PC-9 (cell line): ENCODE results near the gene BORCS5. TPM values are rescaled to one million over a fixed set of nuclear protein-coding genes. Genes with fewer than 3 reads are reported as not detected.

Source experiments
- BruUV-seq: library from RNA; stranded (reverse); fragments of 400-500 nt; replicated peaks from 2 replicates; lab custom pipeline; 2021; lab: Mats Ljungman, UMichigan
- CTCF ChIA-PET: fragments of 300-600 bp; sonication (Branson Sonifier 250); formaldehyde crosslinking; loops from one replicate; lab custom pipeline; 2022; ENCODE audit warnings: antibody characterized with exemption; lab: Charles Lee
- POLR2A ChIA-PET: fragments of 300-600 bp; sonication (Branson Sonifier 250); formaldehyde crosslinking; loops from one replicate; lab custom pipeline; 2022; ENCODE audit warnings: antibody characterized with exemption; ENCODE audit not compliant: unreplicated experiment; lab: Charles Lee
- DNase-seq, 2 experiments: peaks; one replicate each; pipeline versions ENCODE4 v3.0.0 to v3.0.0-alpha.2; 2015 to 2022; ENCODE audit warnings: mixed read lengths in 1 of 2
- H2AFZ ChIP-seq: fragments of 200-600 bp; sonication (generic); 2 replicates; pipeline ENCODE4 v1.8.1; 2017; ENCODE audit warnings: antibody characterized with exemption
- H3F3A ChIP-seq: fragments of 200-600 bp; sonication (generic); 2 replicates; pipeline ENCODE4 v1.8.1; 2017; ENCODE audit warnings: antibody characterized with exemption, mild to moderate bottlenecking, low read depth; ENCODE audit not compliant: insufficient read depth
- H3K27ac ChIP-seq: fragments of 200-600 bp; sonication (generic); 2 replicates; pipeline ENCODE4 v1.6.1; 2016; ENCODE audit warnings: mixed run types
- H3K27me3 ChIP-seq: fragments of 200-600 bp; sonication (generic); 2 replicates; pipeline ENCODE4 v1.6.1; 2016; ENCODE audit warnings: low read depth, mixed run types; ENCODE audit not compliant: insufficient read depth
- H3K36me3 ChIP-seq: fragments of 200-600 bp; sonication (generic); 2 replicates; pipeline ENCODE4 v1.6.1; 2016; ENCODE audit warnings: low read depth, mixed run types
- H3K4me1 ChIP-seq: fragments of 200-600 bp; sonication (generic); replicated peaks from 2 replicates; pipeline ENCODE4 v1.6.1; 2016; ENCODE audit warnings: mixed run types; ENCODE audit not compliant: insufficient read depth
- H3K4me2 ChIP-seq: fragments of 200-600 bp; sonication (generic); 2 replicates; pipeline ENCODE4 v1.6.1; 2017; ENCODE audit warnings: mixed run types
- H3K4me3 ChIP-seq: fragments of 200-600 bp; sonication (generic); 2 replicates; pipeline ENCODE4 v1.6.1; 2016; ENCODE audit warnings: mixed run types
- H3K79me2 ChIP-seq: fragments of 200-600 bp; sonication (generic); 2 replicates; pipeline ENCODE4 v1.6.1; 2017; ENCODE audit warnings: low read depth, mixed run types
- H3K9me2 ChIP-seq: fragments of 200-600 bp; sonication (generic); 2 replicates; pipeline ENCODE4 v1.8.1; 2017; ENCODE audit warnings: mild to moderate bottlenecking; ENCODE audit not compliant: insufficient read depth
- H3K9me3 ChIP-seq: fragments of 200-600 bp; sonication (generic); 2 replicates; pipeline ENCODE4 v1.8.1; 2016; ENCODE audit warnings: low read depth; ENCODE audit not compliant: insufficient read depth
- H4K20me1 ChIP-seq: fragments of 200-600 bp; sonication (generic); 2 replicates; pipeline ENCODE4 v1.8.1; 2017; ENCODE audit not compliant: insufficient read depth
- CTCF ChIP-seq: fragments of 200-600 bp; sonication (generic); conservative IDR thresholded peaks from 2 replicates; pipeline ENCODE4 v1.6.1; 2017; ENCODE audit warnings: mixed run types, antibody characterized with exemption, mild to moderate bottlenecking, moderate library complexity
- EZH2 ChIP-seq: fragments of 200-600 bp; sonication (generic); IDR thresholded peaks from 2 replicates; pipeline ENCODE4 v1.8.0; 2017; ENCODE audit warnings: antibody characterized with exemption, low read depth
- intact Hi-C: fragments of 100-400 bp; cut with micrococcal nuclease; formaldehyde crosslinking; loops from one replicate; pipeline ENCODE4 v1.10.0; 2022; ENCODE audit not compliant: unreplicated experiment
- total RNA-seq: library from RNA; stranded (reverse); gene quantifications from 2 replicates; pipeline ENCODE4 v1.2.3, GENCODE V29; 2021

BORCS5 gene
- total RNA-seq, 1 experiment from 2014 or later, result 19.7 TPM

GRCh38 chr12:12451098-12451497 lies 94.2 kb downstream of the BORCS5 start:
- H3K79me2 ChIP-seq, result no peaks in the 10 kb centered on the region
- no peak for TF ChIP-seq EZH2
- no peak for TF ChIP-seq CTCF
- no peaks in the 10 kb centered on the region for H3K27me3 ChIP-seq
- H3K4me1 ChIP-seq, result peaks cover 17% of the 10 kb centered on the region
- no peaks in the 10 kb centered on the region for H3K36me3 ChIP-seq
- no peaks in the 10 kb centered on the region for H3K9me3 ChIP-seq
- no peaks in the 10 kb centered on the region for H3K9me2 ChIP-seq
- intact Hi-C loops, result no loop called here
- DNase-seq, result no peak
- H3F3A ChIP-seq, result peaks cover 11% of the 10 kb centered on the region
- no peaks in the 10 kb centered on the region for H4K20me1 ChIP-seq
- H2AFZ ChIP-seq, result no peak overlapping the region
- H3K27ac ChIP-seq, result no peak overlapping the region
- BruUV-seq, result no TSS peak
- ChIA-PET CTCF (no interaction called here), POLR2A (interaction anchor here (0.5 kb wide), 1 partner anchor 1740 kb away, joined by 4 read pairs; no protein-coding TSS in a partner anchor)
- H3K4me3 ChIP-seq, result no peak overlapping the region
- H3K4me2 ChIP-seq, result no peak overlapping the region

DNA sequence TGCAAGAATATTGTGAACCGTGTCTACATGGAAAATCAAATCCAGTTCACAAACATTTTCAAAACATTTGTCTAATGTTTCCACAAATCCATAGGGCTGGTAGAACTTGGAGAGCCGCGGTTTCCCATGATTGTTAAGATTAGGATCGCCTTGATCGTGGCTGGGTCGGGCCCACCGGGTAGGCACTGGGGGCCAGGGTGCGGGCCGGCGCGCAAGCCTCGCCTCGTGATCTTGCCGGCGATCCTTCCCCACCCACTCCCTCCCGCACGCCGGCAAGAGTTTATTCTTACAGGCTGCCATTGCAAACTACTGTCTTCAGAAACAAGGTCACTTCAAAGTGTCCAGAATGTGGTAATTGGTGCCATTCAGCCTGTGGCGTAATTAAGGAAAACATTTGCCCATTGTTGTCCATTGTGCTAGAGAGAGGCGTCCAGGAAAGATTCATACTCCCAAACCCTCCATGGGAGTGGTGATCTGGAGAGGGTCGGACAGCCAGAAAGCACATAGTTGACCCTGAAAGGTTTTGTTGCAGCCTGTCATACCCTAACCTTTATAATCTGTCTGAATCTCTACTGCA lies 95.5 kb downstream of the BORCS5 start:
- no TSS peak for BruUV-seq
- TF ChIP-seq EZH2, result no peak
- no peak for TF ChIP-seq CTCF
- Histone ChIP-seq H3K4me1 (peaks cover 17% of the 10 kb centered on the region), H3K27me3 (no peaks in the 10 kb centered on the region), H3K4me3 (no peak overlapping the region), H3K27ac (no peak overlapping the region), H2AFZ (no peak overlapping the region), H3K9me2 (no peaks in the 10 kb centered on the region), H3K4me2 (no peak overlapping the region), H4K20me1 (no peaks in the 10 kb centered on the region), H3K9me3 (no peaks in the 10 kb centered on the region), H3K36me3 (no peaks in the 10 kb centered on the region), H3K79me2 (no peaks in the 10 kb centered on the region), H3F3A (peaks cover 11% of the 10 kb centered on the region)
- CTCF ChIA-PET, result no interaction called here
- DNase-seq, result no peak
- POLR2A ChIA-PET, result no interaction called here
- intact Hi-C loops, result no loop called here

- no peak overlapping the region for H3K27ac ChIP-seq
- no TSS peak for BruUV-seq
Observed at GRCh38 chr12:12453635-12454034, 96.8 kb downstream of the BORCS5 start.

More at GRCh38 chr12:12453635-12454034, 96.8 kb downstream of the BORCS5 start:
- Histone ChIP-seq H3K36me3 (no peaks in the 10 kb centered on the region), H3K9me3 (no peaks in the 10 kb centered on the region), H3K4me3 (no peak overlapping the region), H4K20me1 (0 out of 2 replicates have a peak, but pooled peaks cover 5% of the 10 kb centered on the region), H2AFZ (no peak overlapping the region), H3K79me2 (no peaks in the 10 kb centered on the region), H3K9me2 (no peaks in the 10 kb centered on the region), H3K4me1 (peaks cover 17% of the 10 kb centered on the region), H3K4me2 (no peak overlapping the region), H3K27me3 (no peaks in the 10 kb centered on the region), H3F3A (peaks cover 11% of the 10 kb centered on the region)
- intact Hi-C loops, result no loop called here
- DNase-seq, result no peak
- ChIA-PET CTCF (no interaction called here), POLR2A (no interaction called here)
- TF ChIP-seq EZH2 (no peak), CTCF (no peak)
